Mesenchymal stem cell (in vitro differentiated cells and primary cell): ENCODE data around the gene CACNA2D3.

Source experiments
- DNase-seq: peaks from one replicate; pipeline ENCODE4 v3.0.0-alpha.2; 2013
- H2AFZ ChIP-seq: one replicate; pipeline ENCODE4 v1.6.1; 2013; ENCODE audit warnings: low read depth, mild to moderate bottlenecking, control low read depth, inconsistent platforms, low read length, moderate library complexity
- H2AK5ac ChIP-seq: 2 replicates; pipeline ENCODE4 v1.6.1; 2013; ENCODE audit warnings: low read length, moderate library complexity, mild to moderate bottlenecking, inconsistent platforms; ENCODE audit not compliant: severe bottlenecking
- H2BK120ac ChIP-seq: one replicate; pipeline ENCODE4 v1.6.1; 2013; ENCODE audit warnings: low read depth, mild to moderate bottlenecking, inconsistent platforms, low read length, moderate library complexity
- H2BK12ac ChIP-seq, 2 experiments: one replicate each; pipeline ENCODE4 v1.6.1; 2013; ENCODE audit warnings: inconsistent platforms in 2 of 2, low read length in 2 of 2, mild to moderate bottlenecking in 2 of 2, moderate library complexity in 2 of 2, control low read depth in 1 of 2
- H2BK15ac ChIP-seq: one replicate; pipeline ENCODE4 v1.6.1; 2013; ENCODE audit warnings: mild to moderate bottlenecking, low read depth, inconsistent platforms; ENCODE audit not compliant: poor library complexity, severe bottlenecking
- H2BK5ac ChIP-seq: 2 replicates; pipeline ENCODE4 v1.6.1; 2013; ENCODE audit warnings: low read depth, mild to moderate bottlenecking, low read length, control low read depth, inconsistent platforms; ENCODE audit not compliant: poor library complexity, severe bottlenecking
- H3K14ac ChIP-seq, 2 experiments: one replicate each; pipeline ENCODE4 v1.6.1; 2013; ENCODE audit warnings: inconsistent platforms in 2 of 2, low read length in 2 of 2, control low read depth in 1 of 2, mild to moderate bottlenecking in 1 of 2, moderate library complexity in 1 of 2
- H3K18ac ChIP-seq, 2 experiments: one replicate each; pipeline ENCODE4 v1.6.1; 2013; ENCODE audit warnings: inconsistent platforms in 2 of 2, low read length in 2 of 2, control low read depth in 1 of 2, low read depth in 1 of 2, mild to moderate bottlenecking in 1 of 2
- H3K23ac ChIP-seq, 2 experiments: one replicate each; pipeline ENCODE4 v1.6.1; 2013; ENCODE audit warnings: inconsistent platforms in 2 of 2, low read length in 2 of 2, mild to moderate bottlenecking in 2 of 2, moderate library complexity in 2 of 2, control low read depth in 1 of 2
- H3K27ac ChIP-seq: 2 replicates; pipeline ENCODE4 v1.5.1; 2013; ENCODE audit warnings: mild to moderate bottlenecking, moderate library complexity, low read length, control low read depth, inconsistent platforms; ENCODE audit not compliant: poor library complexity, severe bottlenecking
- H3K27me3 ChIP-seq, 2 experiments: 2 replicates each; pipeline versions ENCODE4 v1.6.1 to v1.7.0; 2013; ENCODE audit warnings: low read length in 2 of 2, mild to moderate bottlenecking in 2 of 2, moderate library complexity in 2 of 2, control low read depth in 1 of 2, inconsistent platforms in 1 of 2; ENCODE audit not compliant: control insufficient read depth in 1 of 2, insufficient read depth in 1 of 2
- H3K36me3 ChIP-seq, 2 experiments: 2 replicates each; pipeline versions ENCODE4 v1.6.1 to v1.7.0; 2013; ENCODE audit warnings: low read length in 2 of 2, control low read depth in 1 of 2, inconsistent platforms in 1 of 2, low read depth in 1 of 2, mild to moderate bottlenecking in 1 of 2; ENCODE audit not compliant: insufficient read depth in 2 of 2, control insufficient read depth in 1 of 2
- H3K4ac ChIP-seq, 2 experiments: one replicate each; pipeline ENCODE4 v1.6.1; 2013; ENCODE audit warnings: inconsistent platforms in 2 of 2, low read length in 2 of 2, mild to moderate bottlenecking in 2 of 2, moderate library complexity in 2 of 2, control low read depth in 1 of 2, low read depth in 1 of 2
- H3K4me1 ChIP-seq: 2 replicates; pipeline ENCODE4 v1.6.1; 2013; ENCODE audit warnings: low read depth, low read length, control low read depth; ENCODE audit not compliant: control insufficient read depth, insufficient read depth
- H3K4me2 ChIP-seq: 2 replicates; pipeline ENCODE4 v1.6.1; 2013; ENCODE audit warnings: low read length, mild to moderate bottlenecking, inconsistent platforms; ENCODE audit not compliant: poor library complexity, severe bottlenecking
- H3K4me3 ChIP-seq, 2 experiments: 2 replicates each; pipeline versions ENCODE4 v1.5.1 to v1.7.0; 2013; ENCODE audit warnings: low read length in 2 of 2, mild to moderate bottlenecking in 2 of 2, control low read depth in 1 of 2, low read depth in 1 of 2; ENCODE audit not compliant: insufficient read depth in 1 of 2
- H3K79me1 ChIP-seq: replicated peaks from 2 replicates; pipeline ENCODE4 v1.6.1; 2013; ENCODE audit warnings: mild to moderate bottlenecking, control low read depth, low read length, inconsistent platforms; ENCODE audit not compliant: poor library complexity, severe bottlenecking
- H3K9ac ChIP-seq: 2 replicates; pipeline ENCODE4 v1.7.0; 2013; ENCODE audit warnings: mild to moderate bottlenecking, low read length, moderate library complexity
- H3K9me3 ChIP-seq: 2 replicates; pipeline ENCODE4 v1.7.0; 2013; ENCODE audit warnings: mild to moderate bottlenecking, low read length; ENCODE audit not compliant: control insufficient read depth
- H4K8ac ChIP-seq: one replicate; pipeline ENCODE4 v1.6.1; 2013; ENCODE audit warnings: inconsistent platforms, mild to moderate bottlenecking, low read length, moderate library complexity
- H4K91ac ChIP-seq: one replicate; pipeline ENCODE4 v1.6.1; 2013; ENCODE audit warnings: mild to moderate bottlenecking, low read length, inconsistent platforms
- WGBS: methylation state at CpG from one replicate; pipeline ENCODE4 v1.1.7; 2013; ENCODE audit warnings: mixed read lengths; 5-methylcytosine and 5-hydroxymethylcytosine counted together

CACNA2D3 gene

DNA sequence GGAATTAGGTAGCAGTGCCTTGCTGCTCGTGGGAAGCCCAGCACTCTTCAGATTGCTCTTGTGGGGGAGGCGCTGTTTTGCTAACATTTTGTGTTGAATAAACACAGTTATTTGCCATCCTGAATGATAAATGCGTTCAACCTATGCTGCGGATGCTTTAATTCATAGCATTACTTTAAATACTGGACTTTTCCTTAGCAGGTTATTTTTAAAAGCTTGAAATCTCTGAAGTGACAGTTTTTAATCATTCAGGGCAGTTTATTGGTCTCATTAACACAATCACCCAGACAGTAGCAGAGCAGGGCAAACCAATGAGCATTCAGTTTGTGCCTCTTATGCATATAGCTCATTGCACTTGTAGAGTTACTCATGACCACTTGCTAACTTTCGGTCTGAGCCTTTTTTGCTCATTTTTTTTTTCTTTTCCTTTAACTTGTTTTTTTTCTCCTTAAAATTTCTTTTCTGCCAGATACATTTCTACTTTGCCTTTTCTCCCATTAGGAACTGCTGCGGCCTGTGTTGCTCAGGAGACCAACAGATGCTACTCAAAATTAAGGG, 5.2 kb downstream of the CACNA2D3 start:
- no peak overlapping the region for H3K23ac ChIP-seq
- H3K18ac ChIP-seq, result no peak overlapping the region
- H4K8ac ChIP-seq, result no peak overlapping the region
- H2BK5ac ChIP-seq, result no peak overlapping the region
- H2BK15ac ChIP-seq, result no peak overlapping the region
- no peak overlapping the region for H2AFZ ChIP-seq
- no peaks in the 10 kb centered on the region for H3K36me3 ChIP-seq
- no peaks in the 10 kb centered on the region for H3K9me3 ChIP-seq
- no peak overlapping the region for H2BK12ac ChIP-seq
- no peak overlapping the region for H3K9ac ChIP-seq
- H3K4ac ChIP-seq, result no peak overlapping the region
- H3K4me3 ChIP-seq, result no peak overlapping the region
- peaks cover 8% of the 10 kb centered on the region for H3K4me1 ChIP-seq
- H3K79me1 ChIP-seq, result no peaks in the 10 kb centered on the region
- no peak overlapping the region for H4K91ac ChIP-seq
- H3K4me2 ChIP-seq, result no peak overlapping the region
- DNase-seq, result no peak
- H2BK120ac ChIP-seq, result no peak overlapping the region
- H3K27me3 ChIP-seq, result peaks cover 31 to 47% of the 10 kb centered on the region in 2 experiments
- H3K14ac ChIP-seq, result no peak overlapping the region
- 77% methylated on average over 4 of the region's 6 CpGs for WGBS
- no peak overlapping the region for H2AK5ac ChIP-seq
- no peak overlapping the region for H3K27ac ChIP-seq

GRCh38 chr3:54131026-54131605, 8.8 kb downstream of the CACNA2D3 start:
- Histone ChIP-seq H3K79me1 (no peaks in the 10 kb centered on the region), H3K9me3 (no peaks in the 10 kb centered on the region), H2BK120ac (no peak overlapping the region), H2BK5ac (no peak overlapping the region), H3K4me3 (no peak overlapping the region), H3K36me3 (no peaks in the 10 kb centered on the region), H3K27me3 (peaks cover 5 to 16% of the 10 kb centered on the region in 2 experiments), H3K14ac (no peak overlapping the region), H3K27ac (no peak overlapping the region), H3K4me1 (no peaks in the 10 kb centered on the region), H3K4ac (no peak overlapping the region), H2BK15ac (no peak overlapping the region), H3K4me2 (no peak overlapping the region), H3K23ac (no peak overlapping the region), H3K18ac (no peak overlapping the region), H2AK5ac (no peak overlapping the region), H3K9ac (no peak overlapping the region), H2AFZ (no peak overlapping the region), H4K8ac (no peak overlapping the region), H4K91ac (no peak overlapping the region), H2BK12ac (no peak overlapping the region)
- no peak for DNase-seq
- 76% methylated on average over 3 of the region's 4 CpGs for WGBS

DNA sequence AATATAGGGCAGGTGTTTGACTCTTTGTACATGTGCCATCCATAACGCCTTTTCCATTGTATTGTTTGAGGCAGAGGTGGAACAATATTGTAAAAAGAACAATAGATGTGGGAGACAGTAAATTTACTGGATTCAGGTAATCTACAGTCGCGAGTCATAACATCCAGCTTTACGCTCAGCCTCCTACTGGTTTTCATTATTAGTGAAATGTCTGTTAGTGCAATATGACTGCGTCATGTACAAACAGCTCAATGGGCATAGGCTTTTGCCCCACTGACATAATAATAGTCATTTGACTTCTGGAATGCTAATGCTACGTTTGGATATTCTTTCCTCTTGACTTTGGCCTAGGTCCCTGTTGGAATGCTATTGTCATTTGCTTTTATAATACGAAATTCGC, 9.5 kb downstream of the CACNA2D3 start:
- no peak overlapping the region for H2BK5ac ChIP-seq
- no peaks in the 10 kb centered on the region for H3K4me1 ChIP-seq
- no peak overlapping the region for H2BK120ac ChIP-seq
- no peak overlapping the region for H2AK5ac ChIP-seq
- no peak overlapping the region for H3K18ac ChIP-seq
- DNase-seq, result no peak
- H3K79me1 ChIP-seq, result no peaks in the 10 kb centered on the region
- no peak overlapping the region for H3K4ac ChIP-seq
- H3K27ac ChIP-seq, result no peak overlapping the region
- H3K4me2 ChIP-seq, result no peak overlapping the region
- no peak overlapping the region for H3K9ac ChIP-seq
- no peak overlapping the region for H4K91ac ChIP-seq
- H2BK15ac ChIP-seq, result no peak overlapping the region
- H3K14ac ChIP-seq, result no peak overlapping the region
- no peaks in the 10 kb centered on the region for H3K9me3 ChIP-seq
- no peak overlapping the region for H2BK12ac ChIP-seq
- no peak overlapping the region for H4K8ac ChIP-seq
- H3K27me3 ChIP-seq, result peaks cover under 1 to 16% of the 10 kb centered on the region in 2 experiments
- no peak overlapping the region for H3K4me3 ChIP-seq
- no peak overlapping the region for H3K23ac ChIP-seq
- H3K36me3 ChIP-seq, result no peaks in the 10 kb centered on the region
- no peak overlapping the region for H2AFZ ChIP-seq
- WGBS, result 81% methylated on average over 6 of the region's 8 CpGs

DNA sequence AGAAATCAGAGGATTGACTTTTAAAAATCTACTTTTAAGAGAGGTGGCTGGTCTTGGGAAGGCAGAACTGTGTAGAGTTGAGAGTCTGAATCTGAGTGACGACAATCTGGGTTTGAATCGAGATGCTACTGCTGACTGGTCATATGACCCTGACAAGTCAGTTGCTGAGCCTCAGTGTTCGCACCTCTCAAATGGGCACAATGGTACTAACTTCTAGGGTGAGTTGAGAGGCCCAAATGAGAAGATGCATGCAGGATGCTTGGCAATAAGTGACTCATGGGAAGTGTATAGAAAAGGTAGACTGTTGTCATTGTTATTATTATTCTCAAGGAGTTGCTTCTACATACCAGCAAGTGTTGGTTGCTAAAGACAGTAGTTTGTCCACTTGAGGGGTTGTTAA, 10.3 kb downstream of the CACNA2D3 start:
- Histone ChIP-seq H2BK12ac (no peak overlapping the region), H2BK120ac (no peak overlapping the region), H3K79me1 (no peaks in the 10 kb centered on the region), H2AFZ (no peak overlapping the region), H3K27me3 (peaks cover 0 to 17% of the 10 kb centered on the region in 2 experiments), H3K9me3 (no peaks in the 10 kb centered on the region), H3K4ac (no peak overlapping the region), H4K91ac (no peak overlapping the region), H3K4me2 (no peak overlapping the region), H2BK5ac (no peak overlapping the region), H3K4me3 (no peak overlapping the region), H3K36me3 (no peaks in the 10 kb centered on the region), H4K8ac (no peak overlapping the region), H2BK15ac (no peak overlapping the region), H3K23ac (no peak overlapping the region), H2AK5ac (no peak overlapping the region), H3K4me1 (no peaks in the 10 kb centered on the region), H3K9ac (no peak overlapping the region), H3K27ac (no peak overlapping the region), H3K14ac (no peak overlapping the region), H3K18ac (no peak overlapping the region)
- 77% methylated on average over 3 of the region's 3 CpGs for WGBS
- DNase-seq, result no peak
